OCI-LY1 (cell line): ENCODE measurements around the gene VPS52.

Source experiments
- H2AFZ ChIP-seq: fragments of 200-600 bp; sonication (generic), shearing (Covaris generic); 2 replicates; pipeline ENCODE4 v1.6.0; 2014; ENCODE audit warnings: antibody characterized with exemption, mild to moderate bottlenecking, low read length
- H3F3A ChIP-seq: fragments of 200-600 bp; sonication (generic), shearing (Covaris generic); 2 replicates; pipeline ENCODE4 v1.6.0; 2014; ENCODE audit warnings: mild to moderate bottlenecking, antibody characterized with exemption, low read length, moderate library complexity; ENCODE audit not compliant: insufficient read depth
- H3K27ac ChIP-seq: fragments of 200-600 bp; sonication (generic); 2 replicates; pipeline ENCODE4 v1.5.1; 2014; ENCODE audit warnings: low read length, mixed run types, mild to moderate bottlenecking, low read depth; ENCODE audit not compliant: poor library complexity, severe bottlenecking
- H3K27me3 ChIP-seq: fragments of 200-600 bp; sonication (generic); 2 replicates; pipeline ENCODE4 v1.6.0; 2014; ENCODE audit warnings: antibody characterized with exemption, mild to moderate bottlenecking, low read length, moderate library complexity; ENCODE audit not compliant: insufficient read depth
- H3K36me3 ChIP-seq: fragments of 200-600 bp; sonication (generic); 2 replicates; pipeline ENCODE4 v1.6.1; 2014; ENCODE audit warnings: mild to moderate bottlenecking, antibody characterized with exemption, low read length, moderate library complexity, mixed read lengths; ENCODE audit not compliant: insufficient read depth
- H3K4me1 ChIP-seq: fragments of 200-600 bp; sonication (generic); 2 replicates; pipeline ENCODE4 v1.5.1; 2014; ENCODE audit warnings: mild to moderate bottlenecking, low read length, moderate library complexity; ENCODE audit not compliant: insufficient read depth, severe bottlenecking
- H3K4me2 ChIP-seq: fragments of 200-600 bp; sonication (generic), shearing (Covaris generic); 2 replicates; pipeline ENCODE4 v1.6.1; 2014; ENCODE audit warnings: low read length
- H3K4me3 ChIP-seq: fragments of 200-600 bp; sonication (generic); 2 replicates; pipeline ENCODE4 v1.5.1; 2014; ENCODE audit warnings: low read length, low read depth, mild to moderate bottlenecking, mixed read lengths; ENCODE audit not compliant: poor library complexity, severe bottlenecking
- H3K79me2 ChIP-seq: fragments of 200-600 bp; shearing (Covaris generic); 2 replicates; pipeline ENCODE4 v1.6.1; 2016; ENCODE audit warnings: mixed run types, low read length, mixed read lengths; ENCODE audit not compliant: insufficient read depth
- H3K9ac ChIP-seq: fragments of 200-600 bp; sonication (generic), shearing (Covaris generic); 2 replicates; pipeline ENCODE4 v1.6.1; 2014; ENCODE audit warnings: mild to moderate bottlenecking, low read length, mixed read lengths
- H3K9me2 ChIP-seq: fragments of 200-600 bp; sonication (generic), shearing (Covaris generic); 2 replicates; pipeline ENCODE4 v1.6.1; 2014; ENCODE audit warnings: low read depth, mild to moderate bottlenecking, low read length, mixed read lengths
- H3K9me3 ChIP-seq: fragments of 200-600 bp; shearing (Covaris generic); 2 replicates; pipeline ENCODE4 v1.6.1; 2014; ENCODE audit warnings: low read length, mixed read lengths
- H4K20me1 ChIP-seq: fragments of 200-600 bp; sonication (generic), shearing (Covaris generic); 2 replicates; pipeline ENCODE4 v1.6.0; 2016; ENCODE audit warnings: mild to moderate bottlenecking, low read length; ENCODE audit not compliant: insufficient read depth
- CTCF ChIP-seq: fragments of 200-600 bp; sonication (generic), shearing (Covaris generic); IDR thresholded peaks from 2 replicates; pipeline ENCODE4 v1.5.1; 2017; ENCODE audit warnings: mild to moderate bottlenecking, antibody characterized with exemption, low read length, moderate library complexity, mixed read lengths
- EZH2 ChIP-seq: fragments of 200-600 bp; sonication (generic), shearing (Covaris generic); IDR thresholded peaks from 2 replicates; pipeline ENCODE4 v1.8.0; 2017; ENCODE audit warnings: borderline replicate concordance, mixed run types, mild to moderate bottlenecking, antibody characterized with exemption, low read length, moderate library complexity, mixed read lengths

VPS52 gene

DNA sequence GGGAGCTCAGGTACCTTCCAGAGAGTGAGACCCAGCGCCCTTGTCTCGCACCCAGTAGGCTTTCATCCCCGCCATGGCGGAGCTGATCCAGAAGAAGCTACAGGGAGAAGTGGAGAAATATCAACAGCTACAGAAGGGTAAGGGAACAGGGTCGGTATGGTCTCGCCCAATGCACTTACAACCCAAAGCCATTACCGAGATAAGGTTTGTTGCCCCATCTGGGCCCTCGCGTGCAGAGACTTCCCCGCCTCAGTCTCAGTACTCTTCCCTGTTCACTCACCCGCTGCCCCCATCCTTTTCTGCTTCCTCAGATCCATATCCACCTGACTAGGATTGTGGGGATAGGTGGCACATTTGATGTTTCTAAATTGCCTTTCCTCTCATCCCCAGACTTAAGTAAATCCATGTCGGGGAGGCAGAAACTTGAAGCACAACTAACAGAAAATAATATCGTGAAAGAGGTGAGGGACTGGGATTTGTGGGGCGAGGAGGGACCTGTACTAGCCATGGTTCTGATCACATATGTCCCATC lies 18.2 kb upstream of the VPS52 start:
- H3K4me3 ChIP-seq: peak overlapping the region; percentile 98
- H3K27ac ChIP-seq: peak overlapping the region; percentile 34
- peaks cover 24% of the 10 kb centered on the region for H3K4me1 ChIP-seq
- H3K4me2 ChIP-seq: peak overlapping the region; percentile 89
- no peaks in the 10 kb centered on the region for H3K27me3 ChIP-seq
- H4K20me1 ChIP-seq: no peaks in the 10 kb centered on the region
- H3F3A ChIP-seq: no peaks in the 10 kb centered on the region
- H2AFZ ChIP-seq: no peak overlapping the region
- H3K9me3 ChIP-seq: no peaks in the 10 kb centered on the region
- no peak for TF ChIP-seq EZH2
- TF ChIP-seq CTCF: no peak
- H3K9me2 ChIP-seq: no peaks in the 10 kb centered on the region
- peaks cover 49% of the 10 kb centered on the region for H3K36me3 ChIP-seq
- H3K9ac ChIP-seq: peak overlapping the region; percentile 95
- H3K79me2 ChIP-seq: peaks cover 17% of the 10 kb centered on the region

- H3K79me2 ChIP-seq: peaks cover 17% of the 10 kb centered on the region
These were observed 17.5 kb upstream of the VPS52 start, which contains the start of the genes PFDN6 and WDR46 for GRCh38 chr6:33288921-33289783. Gene PFDN6, plus strand, starts transcription at chr6:33289601. Its CDS starts 256 bp downstream, at chr6:33289857. Gene WDR46, minus strand, starts transcription at chr6:33289239. Its CDS starts 69 bp downstream, at chr6:33289170.

More at GRCh38 chr6:33288921-33289783, 17.5 kb upstream of the VPS52 start, which contains the start of the genes PFDN6 and WDR46:
- no peaks in the 10 kb centered on the region for H3K9me2 ChIP-seq
- H3K9ac ChIP-seq: peak within 1 kb of the TSS; percentile 95
- no peaks in the 10 kb centered on the region for H3K27me3 ChIP-seq
- H3K4me3 ChIP-seq: peak within 1 kb of the TSS; percentile 98
- H3K4me2 ChIP-seq: peak within 1 kb of the TSS; percentile 89
- H2AFZ ChIP-seq: 0 out of 2 replicates have a peak within 1 kb of the TSS, but pooled peaks have one; percentile 73
- H3F3A ChIP-seq: no peaks in the 10 kb centered on the region; the same call in 1 of the 2 replicates
- H3K4me1 ChIP-seq: peaks cover 24% of the 10 kb centered on the region
- TF ChIP-seq EZH2 (no peak), CTCF (no peak)
- H3K27ac ChIP-seq: peak within 1 kb of the TSS; percentile 34
- no peaks in the 10 kb centered on the region for H3K9me3 ChIP-seq
- no peaks in the 10 kb centered on the region for H4K20me1 ChIP-seq
- peaks cover 56% of the 10 kb centered on the region for H3K36me3 ChIP-seq
